Heart left ventricle (tissue), 16 donors: ENCODE measurements around the gene PTPRN2. TPM values are rescaled to one million over a fixed set of nuclear protein-coding genes. Genes with fewer than 3 reads are reported as not detected.

Experiments
- ATAC-seq, 4 donors: fragments of 200-7000 bp; cut with Tn5 transposase; one replicate each; pipeline ENCODE4 v1.9.1; 2020 to 2022; ENCODE audit warnings: moderate library complexity in 4 of 4, mild to moderate bottlenecking in 3 of 4, moderate number of reproducible peaks in 1 of 4
- DNase-seq, 5 donors: peaks; one replicate each; pipeline ENCODE4 v3.0.0-alpha.2; 2020
- H3K27ac ChIP-seq, 12 donors: fragments of 200-600 bp; sonication (generic) in 4 of 12; one replicate each; pipeline versions ENCODE4 v1.5.0 to v1.8.0; 2016 to 2022; ENCODE audit warnings: mild to moderate bottlenecking in 2 of 12
- H3K27me3 ChIP-seq, 9 donors: fragments of 200-600 bp; sonication (generic) in 2 of 9; one replicate each; pipeline versions ENCODE4 v1.5.1 to v1.8.0; 2016 to 2022; ENCODE audit warnings: mild to moderate bottlenecking in 3 of 9
- H3K36me3 ChIP-seq, 9 donors: fragments of 200-600 bp; sonication (generic) in 2 of 9; one replicate each; pipeline versions ENCODE4 v1.5.0 to v1.8.0; 2018 to 2022; ENCODE audit warnings: mild to moderate bottlenecking in 2 of 9
- H3K4me1 ChIP-seq, 12 donors: fragments of 200-600 bp; sonication (generic) in 4 of 12; one replicate each; pipeline versions ENCODE4 v1.5.0 to v1.8.0; 2016 to 2022; ENCODE audit warnings: mild to moderate bottlenecking in 3 of 12
- H3K4me3 ChIP-seq, 12 donors: fragments of 200-600 bp; sonication (generic) in 4 of 12; one replicate each; pipeline versions ENCODE4 v1.5.0 to v1.8.0; 2017 to 2022; ENCODE audit warnings: mild to moderate bottlenecking in 9 of 12, moderate library complexity in 4 of 12
- H3K9me3 ChIP-seq, 12 donors: fragments of 200-600 bp; sonication (generic) in 4 of 12; one replicate each; pipeline versions ENCODE4 v1.5.0 to v1.8.0; 2016 to 2022; ENCODE audit warnings: mild to moderate bottlenecking in 1 of 12
- POLR2A ChIP-seq, 2 donors: fragments of 450-650 bp; IDR thresholded peaks; one replicate each; pipeline ENCODE4 v1.6.1; 2017; ENCODE audit warnings: antibody characterized with exemption in 2 of 2, mild to moderate bottlenecking in 2 of 2, moderate library complexity in 2 of 2
- WGBS, 4 donors: extraction: QIAGEN DNeasy Blood & Tissue Kit in 2 of 4; methylation state at CpG; one replicate each; pipeline versions ENCODE4 v1.1.5 to v1.1.7; 2013 to 2018; 5-methylcytosine and 5-hydroxymethylcytosine counted together
- intact Hi-C, 10 donors: fragments of 100-400 bp; cut with DNase I; formaldehyde crosslinking; loops; one replicate each; pipeline versions ENCODE4 v1.11.1 to v1.14.2; 2022
- polyA plus RNA-seq, 2 donors: library from polyadenylated mRNA; stranded (reverse); fragments of 200-250 nt; gene quantifications; one replicate each; pipeline ENCODE4 v1.2.3, GENCODE V29; 2013
- total RNA-seq, 9 donors: library from RNA; depleted of rRNA in 2 of 9; stranded (reverse); fragments of >200 nt in 2 of 9; fragmentation: NEBNext Ultra II Directional in 3 of 9; extraction: Animal tissue kit (Norgen Biotek cat#: 25700) in 3 of 9; gene quantifications; one replicate each; pipeline versions ENCODE4 v1.1.0 to v1.2.4, GENCODE V29; 2016 to 2023
- TF ChIP-seq, protein P1 (sequence below), 12 donors: fragments of 200-600 bp; sonication (generic) in 4 of 12; IDR thresholded peaks; one replicate each; pipeline versions ENCODE4 v1.5.0 to v1.8.0; 2018 to 2022; ENCODE audit warnings: antibody characterized with exemption in 12 of 12, mild to moderate bottlenecking in 5 of 12
- donor health status: ischemic (EF 13 %, LVEDD 7.1; RV severe dilation, severe dysfunction).
- donor health status: healthy with polysubstance abuse.
- donor health status: DM: no; HTN: yes; CAD: no.
- donor health status: DM: no; HTN: no; CAD: no.
- donor health status: ischemic (EF 25% LVEDD 6.9; RV normal size, moderate dysfunction).
- donor health status: ischemic (EF 25% LVEDD 5.7; RV mildly dilated, moderate dysfunction).
- donor health status: healthy.
- donor health status: DM: yes; HTN: yes; CAD: no.
- donor health status: ischemic (EF 35%, LVEDD 5.7; RV mildly dilated, moderate dysfunction).
- donor health status: nonischemic (EF 11% LVEDD 7.7; RV severe dilation, severe dysfunction).
- donor health status: DM: yes; HTN: yes; CAD: no.
- donor health status: PGD.
- donor health status: ischemic (EF 29% LVEDD 5.4; RV normal size, mild dysfunction).
- donor health status: nonischemic (EF 23%, LVEDD 6.1; RV moderate dilation, normal function).

PTPRN2 gene
- total and polyA plus RNA-seq, 11 donors: 0.61 to 2.3 (median 1.3) TPM

DNA sequence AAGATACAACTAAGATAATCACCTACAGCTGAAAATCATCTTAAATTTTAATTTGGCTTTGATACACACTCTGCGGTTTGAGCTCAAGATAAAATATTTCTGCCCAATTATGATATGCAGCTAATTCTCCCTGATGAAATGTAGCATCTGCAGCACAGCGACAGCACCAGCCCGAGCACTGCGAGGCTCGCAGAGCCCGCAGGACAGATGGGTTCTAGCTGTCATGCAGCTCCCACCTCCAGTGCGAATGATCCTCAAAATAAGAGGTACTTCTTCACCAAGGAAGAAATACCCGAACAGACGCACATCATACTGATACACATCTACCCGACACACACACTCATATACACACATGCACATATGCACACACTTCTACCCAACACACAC lies 457.6 kb downstream of the PTPRN2 start:
- 92 to 97% (median 96%) methylated on average over 10 of the region's 10 CpGs for WGBS, 4 donors
- H3K9me3 ChIP-seq: peaks cover 0 to 13% (median 0%) of the 10 kb centered on the region in 12 donors
- no peak overlapping the region for H3K4me3 ChIP-seq
- intact Hi-C loops: no loop called here
- no peaks in the 10 kb centered on the region for H3K36me3 ChIP-seq
- H3K4me1 ChIP-seq: no peaks in the 10 kb centered on the region
- no peak overlapping the region for H3K27ac ChIP-seq
- ATAC-seq: no peak
- peaks cover 0 to 3% (median 0%) of the 10 kb centered on the region in 9 donors for H3K27me3 ChIP-seq
- no peak for TF ChIP-seq POLR2A (IDR thresholded peaks at IDR 0.05)
- TF ChIP-seq, protein P1, sequence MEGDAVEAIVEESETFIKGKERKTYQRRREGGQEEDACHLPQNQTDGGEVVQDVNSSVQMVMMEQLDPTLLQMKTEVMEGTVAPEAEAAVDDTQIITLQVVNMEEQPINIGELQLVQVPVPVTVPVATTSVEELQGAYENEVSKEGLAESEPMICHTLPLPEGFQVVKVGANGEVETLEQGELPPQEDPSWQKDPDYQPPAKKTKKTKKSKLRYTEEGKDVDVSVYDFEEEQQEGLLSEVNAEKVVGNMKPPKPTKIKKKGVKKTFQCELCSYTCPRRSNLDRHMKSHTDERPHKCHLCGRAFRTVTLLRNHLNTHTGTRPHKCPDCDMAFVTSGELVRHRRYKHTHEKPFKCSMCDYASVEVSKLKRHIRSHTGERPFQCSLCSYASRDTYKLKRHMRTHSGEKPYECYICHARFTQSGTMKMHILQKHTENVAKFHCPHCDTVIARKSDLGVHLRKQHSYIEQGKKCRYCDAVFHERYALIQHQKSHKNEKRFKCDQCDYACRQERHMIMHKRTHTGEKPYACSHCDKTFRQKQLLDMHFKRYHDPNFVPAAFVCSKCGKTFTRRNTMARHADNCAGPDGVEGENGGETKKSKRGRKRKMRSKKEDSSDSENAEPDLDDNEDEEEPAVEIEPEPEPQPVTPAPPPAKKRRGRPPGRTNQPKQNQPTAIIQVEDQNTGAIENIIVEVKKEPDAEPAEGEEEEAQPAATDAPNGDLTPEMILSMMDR (IDR thresholded peaks at IDR 0.05): no peak
- no peak for DNase-seq

DNA sequence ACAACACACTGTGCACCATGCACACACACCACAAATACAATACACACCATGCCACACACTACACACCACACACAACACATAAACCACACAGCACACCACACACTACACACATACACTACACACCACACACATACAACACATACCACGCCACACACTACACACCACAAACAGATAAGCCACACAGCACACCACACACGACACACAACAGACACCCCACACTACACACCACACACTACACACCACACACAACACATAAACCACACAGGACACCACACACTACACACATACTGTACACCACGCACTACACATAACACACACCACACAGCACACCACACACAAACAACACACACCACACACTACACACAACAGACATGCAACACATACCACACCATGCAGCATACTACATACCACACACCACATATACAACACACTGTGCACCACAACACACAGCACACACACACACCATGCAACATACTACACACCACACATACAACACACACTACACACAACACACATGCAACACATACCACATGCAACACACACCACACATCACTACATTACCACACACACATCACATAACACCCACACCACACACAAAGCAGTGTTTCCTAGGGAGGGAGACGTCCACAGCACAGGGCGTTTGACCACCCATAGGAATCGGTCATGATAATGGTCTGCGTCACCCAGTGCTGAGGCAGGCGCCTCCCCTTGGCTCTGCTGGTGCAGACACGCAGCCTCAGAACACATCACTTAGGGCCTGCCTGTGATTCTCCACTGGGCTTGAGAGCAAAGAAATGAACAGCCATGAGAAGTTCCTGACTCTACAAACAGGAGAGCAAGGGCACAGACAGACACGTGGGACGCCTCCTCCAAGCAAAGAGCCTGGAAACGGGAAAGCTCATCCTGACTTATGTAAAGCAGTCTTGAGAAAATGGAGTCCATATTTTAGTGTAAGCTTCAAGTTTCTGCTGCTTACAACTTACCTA lies 458.3 kb downstream of the PTPRN2 start:
- Histone ChIP-seq H3K36me3 (no peaks in the 10 kb centered on the region), H3K27me3 (no peaks in the 10 kb centered on the region), H3K4me1 (no peaks in the 10 kb centered on the region), H3K27ac (no peak overlapping the region), H3K4me3 (no peak overlapping the region), H3K9me3 (peaks cover 0 to 13% (median 0%) of the 10 kb centered on the region in 12 donors)
- TF ChIP-seq, protein P1 (IDR thresholded peaks at IDR 0.05): no peak
- TF ChIP-seq POLR2A (IDR thresholded peaks at IDR 0.05): no peak
- DNase-seq: no peak
- WGBS, 4 donors: 89 to 90% (median 89%) methylated on average over 12 of the region's 12 CpGs
- no peak for ATAC-seq
- intact Hi-C loops: no loop called here

DNA sequence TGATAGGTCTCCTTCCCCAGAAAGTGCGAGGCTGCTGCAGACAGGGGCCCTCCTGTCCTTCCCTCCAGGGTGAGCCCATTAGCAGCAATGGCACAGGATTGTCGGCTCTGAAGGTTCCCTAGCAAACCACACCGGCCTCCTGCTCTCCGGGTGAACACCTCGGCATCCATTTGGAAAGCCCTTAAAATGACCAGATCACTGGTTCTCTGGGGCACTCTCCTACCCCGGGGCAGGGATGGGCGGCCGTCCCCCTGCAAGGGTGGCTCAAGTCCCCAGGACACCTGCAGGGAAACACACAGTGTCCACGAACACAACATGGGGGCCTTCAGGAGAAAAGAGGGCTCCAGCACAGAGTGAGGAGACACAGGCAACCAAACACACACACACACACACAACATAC lies 459.1 kb downstream of the PTPRN2 start:
- WGBS, 4 donors: 86 to 90% (median 88%) methylated on average over 9 of the region's 9 CpGs
- Histone ChIP-seq H3K36me3 (no peaks in the 10 kb centered on the region), H3K9me3 (peaks cover 0 to 13% (median 0%) of the 10 kb centered on the region in 12 donors), H3K4me3 (no peak overlapping the region), H3K27ac (no peak overlapping the region), H3K27me3 (no peaks in the 10 kb centered on the region), H3K4me1 (no peaks in the 10 kb centered on the region)
- intact Hi-C loops: no loop called here
- no peak for ATAC-seq
- no peak for DNase-seq
- TF ChIP-seq, protein P1 (IDR thresholded peaks at IDR 0.05): no peak

GRCh38 chr7:158127241-158127640 lies 460.4 kb downstream of the PTPRN2 start:
- H3K9me3 ChIP-seq: peaks cover 0 to 13% (median 0%) of the 10 kb centered on the region in 12 donors
- no peak for DNase-seq
- no peak overlapping the region for H3K4me3 ChIP-seq
- H3K27ac ChIP-seq: no peak overlapping the region
- TF ChIP-seq, protein P1 (IDR thresholded peaks at IDR 0.05): no peak
- no peak for TF ChIP-seq POLR2A (IDR thresholded peaks at IDR 0.05)
- H3K36me3 ChIP-seq: no peaks in the 10 kb centered on the region
- H3K4me1 ChIP-seq: no peaks in the 10 kb centered on the region
- 88 to 93% (median 89%) methylated on average over 9 to 15 of the region's 15 CpGs for WGBS, 4 donors
- intact Hi-C loops: no loop called here
- no peak for ATAC-seq
- H3K27me3 ChIP-seq: no peaks in the 10 kb centered on the region
